Epithelial cell of proximal tubule (primary cell): Measurements from ENCODE around the gene ANP32B. TPM values are rescaled to one million over a fixed set of nuclear protein-coding genes. Genes with fewer than 3 reads are reported as not detected.

Source experiments
- DNase-seq: peaks from one replicate; pipeline ENCODE4 v3.0.0-alpha.2; 2011; ENCODE audit warnings: low read depth
- H3K4me3 ChIP-seq: 2 replicates; pipeline ENCODE4 v1.5.1; 2011; ENCODE audit warnings: low read depth, mild to moderate bottlenecking, low read length
- total RNA-seq: library from RNA; depleted of rRNA; stranded (reverse); fragments of >200 nt; gene quantifications from 2 replicates; pipeline ENCODE4 v1.2.3, GENCODE V29; 2015
- TF ChIP-seq, protein P1 (sequence below): conservative IDR thresholded peaks from 2 replicates; pipeline ENCODE4 v1.5.1; 2012; ENCODE audit warnings: low read depth, mild to moderate bottlenecking, low read length

The ANP32B gene
- total RNA-seq, 1 donor from 2014 or later = 35.8 TPM

DNA sequence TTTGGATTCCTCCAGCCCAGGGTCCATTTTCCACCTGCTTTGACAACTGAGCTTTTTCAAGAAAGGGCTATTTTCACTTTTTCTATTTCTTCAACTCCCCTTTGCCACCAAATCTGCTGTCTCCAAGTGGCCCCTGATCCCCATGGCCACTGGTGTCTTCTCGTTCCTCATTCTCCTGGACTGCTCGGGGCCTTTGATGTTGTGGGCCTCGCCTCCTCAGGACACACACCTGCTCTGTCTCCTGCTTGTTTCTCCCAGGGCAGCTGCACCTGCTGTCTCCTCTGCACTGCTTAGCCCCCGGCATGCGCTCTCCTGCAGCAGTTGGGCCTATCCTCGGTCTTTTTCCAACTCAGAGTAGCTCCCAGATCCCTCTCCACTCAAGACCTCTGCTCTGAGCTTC is 57.1 kb downstream of the ANP32B start:
- TF ChIP-seq, protein P1, sequence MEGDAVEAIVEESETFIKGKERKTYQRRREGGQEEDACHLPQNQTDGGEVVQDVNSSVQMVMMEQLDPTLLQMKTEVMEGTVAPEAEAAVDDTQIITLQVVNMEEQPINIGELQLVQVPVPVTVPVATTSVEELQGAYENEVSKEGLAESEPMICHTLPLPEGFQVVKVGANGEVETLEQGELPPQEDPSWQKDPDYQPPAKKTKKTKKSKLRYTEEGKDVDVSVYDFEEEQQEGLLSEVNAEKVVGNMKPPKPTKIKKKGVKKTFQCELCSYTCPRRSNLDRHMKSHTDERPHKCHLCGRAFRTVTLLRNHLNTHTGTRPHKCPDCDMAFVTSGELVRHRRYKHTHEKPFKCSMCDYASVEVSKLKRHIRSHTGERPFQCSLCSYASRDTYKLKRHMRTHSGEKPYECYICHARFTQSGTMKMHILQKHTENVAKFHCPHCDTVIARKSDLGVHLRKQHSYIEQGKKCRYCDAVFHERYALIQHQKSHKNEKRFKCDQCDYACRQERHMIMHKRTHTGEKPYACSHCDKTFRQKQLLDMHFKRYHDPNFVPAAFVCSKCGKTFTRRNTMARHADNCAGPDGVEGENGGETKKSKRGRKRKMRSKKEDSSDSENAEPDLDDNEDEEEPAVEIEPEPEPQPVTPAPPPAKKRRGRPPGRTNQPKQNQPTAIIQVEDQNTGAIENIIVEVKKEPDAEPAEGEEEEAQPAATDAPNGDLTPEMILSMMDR = no peak
- H3K4me3 ChIP-seq = no peak overlapping the region

DNA sequence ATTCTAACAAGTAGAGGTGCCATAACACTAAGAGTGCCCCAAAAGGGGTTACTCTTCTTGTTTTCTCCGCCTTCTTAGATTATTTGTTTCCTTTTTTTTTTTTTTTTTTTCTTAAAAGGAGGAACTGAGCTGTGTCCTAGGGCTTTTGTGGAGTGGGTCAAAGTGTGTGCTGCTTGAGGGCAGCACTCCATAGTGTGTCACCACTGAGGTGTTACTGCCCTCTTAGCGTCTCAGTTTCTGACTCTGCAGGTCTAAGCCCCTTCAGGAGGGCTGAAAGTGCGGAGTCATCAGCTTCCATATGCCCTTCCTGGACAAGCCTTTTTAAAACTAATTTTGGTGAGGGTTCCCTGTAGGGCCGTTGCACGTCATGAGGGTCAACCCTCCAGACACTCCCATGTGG is 60.8 kb downstream of the ANP32B start:
- TF ChIP-seq, protein P1 = no peak
- H3K4me3 ChIP-seq = no peak overlapping the region
- DNase-seq = no peak

More for the DNA sequence above, 57.1 kb downstream of the ANP32B start:
- DNase-seq = no peak

DNA sequence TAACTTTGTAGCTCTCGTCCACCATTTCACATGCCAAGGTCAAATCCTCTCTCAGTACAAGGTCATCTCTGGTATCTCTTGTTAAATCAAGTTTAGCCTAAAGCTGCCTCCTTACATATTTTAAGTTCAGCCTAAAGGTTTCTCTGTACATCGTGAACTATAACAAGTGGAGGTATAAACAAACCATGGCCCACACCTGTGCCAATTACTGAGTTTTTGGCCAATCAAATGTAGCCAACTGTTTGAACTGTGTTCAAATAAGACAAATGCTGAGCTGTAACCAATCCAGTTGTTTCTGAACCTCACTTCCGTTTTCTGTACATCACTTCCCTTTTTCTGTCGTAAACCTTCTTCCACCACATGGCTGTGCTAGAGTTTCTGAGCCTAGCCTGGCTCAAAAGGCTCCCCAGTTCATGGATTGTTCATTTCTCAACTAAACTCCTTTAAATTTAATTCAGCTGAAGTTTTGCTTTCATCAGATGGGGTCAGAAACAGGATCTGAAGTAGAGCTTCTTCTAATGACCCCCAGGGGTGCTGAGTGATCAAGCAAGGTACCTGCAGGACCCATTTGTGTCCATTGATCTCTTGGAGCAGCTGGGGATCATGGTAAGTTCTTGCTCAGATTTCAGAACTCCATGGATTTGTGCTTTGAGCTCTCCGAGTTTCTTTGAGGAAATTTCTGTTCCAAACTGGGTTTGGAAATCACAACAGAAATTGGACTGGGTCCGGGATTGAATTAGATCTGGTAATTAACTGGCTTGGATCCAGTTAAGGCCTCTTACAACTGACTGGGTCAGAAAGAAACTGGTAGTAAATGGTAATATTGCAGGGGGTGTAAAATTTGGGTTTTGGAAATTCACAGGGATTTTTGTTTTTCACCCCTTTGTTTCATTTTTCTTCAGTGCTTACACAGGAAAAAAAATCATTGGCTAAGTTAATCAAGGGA is 62.4 kb downstream of the ANP32B start:
- DNase-seq = no peak
- no peak overlapping the region for H3K4me3 ChIP-seq
- TF ChIP-seq, protein P1 = no peak

DNA sequence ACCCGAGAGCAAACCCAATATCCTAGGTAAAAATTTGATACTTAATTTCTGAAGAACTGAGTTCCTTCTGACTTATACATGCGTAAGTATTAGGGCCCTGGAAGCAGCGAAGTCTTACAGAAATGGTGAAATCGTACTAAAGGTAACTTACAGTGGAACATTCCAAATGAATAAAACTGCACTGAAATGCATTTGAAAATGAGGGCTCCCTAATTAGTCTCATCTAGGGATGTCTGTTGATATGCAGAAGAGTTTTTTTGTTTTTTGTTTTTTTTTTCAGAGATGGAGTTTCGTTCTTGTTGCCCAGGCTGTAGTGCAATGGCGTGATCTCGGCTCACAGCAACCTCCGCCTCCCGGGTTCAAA is 63.0 kb downstream of the ANP32B start:
- TF ChIP-seq, protein P1 = no peak
- no peak for DNase-seq
- H3K4me3 ChIP-seq = no peak overlapping the region

DNA sequence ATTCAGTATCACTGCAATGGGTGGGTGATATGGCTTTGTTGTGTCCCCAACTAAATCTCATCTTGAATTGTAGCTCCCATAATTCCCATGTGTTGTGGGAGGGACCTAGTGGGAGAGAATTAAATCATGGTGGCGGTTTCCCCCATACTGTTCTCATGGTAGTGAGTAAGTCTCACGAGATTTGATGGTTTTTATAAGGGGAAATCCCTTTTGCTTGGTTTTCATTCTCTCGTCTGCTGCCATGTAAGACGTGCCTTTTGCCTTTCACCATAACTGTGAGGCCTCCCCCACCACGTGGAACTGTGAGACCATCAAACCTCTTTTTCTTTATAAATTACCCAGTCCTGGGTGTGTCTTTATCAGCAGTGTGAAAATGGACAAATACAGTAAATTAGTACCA is 63.9 kb downstream of the ANP32B start:
- TF ChIP-seq, protein P1 = no peak
- no peak overlapping the region for H3K4me3 ChIP-seq
- no peak for DNase-seq

DNA sequence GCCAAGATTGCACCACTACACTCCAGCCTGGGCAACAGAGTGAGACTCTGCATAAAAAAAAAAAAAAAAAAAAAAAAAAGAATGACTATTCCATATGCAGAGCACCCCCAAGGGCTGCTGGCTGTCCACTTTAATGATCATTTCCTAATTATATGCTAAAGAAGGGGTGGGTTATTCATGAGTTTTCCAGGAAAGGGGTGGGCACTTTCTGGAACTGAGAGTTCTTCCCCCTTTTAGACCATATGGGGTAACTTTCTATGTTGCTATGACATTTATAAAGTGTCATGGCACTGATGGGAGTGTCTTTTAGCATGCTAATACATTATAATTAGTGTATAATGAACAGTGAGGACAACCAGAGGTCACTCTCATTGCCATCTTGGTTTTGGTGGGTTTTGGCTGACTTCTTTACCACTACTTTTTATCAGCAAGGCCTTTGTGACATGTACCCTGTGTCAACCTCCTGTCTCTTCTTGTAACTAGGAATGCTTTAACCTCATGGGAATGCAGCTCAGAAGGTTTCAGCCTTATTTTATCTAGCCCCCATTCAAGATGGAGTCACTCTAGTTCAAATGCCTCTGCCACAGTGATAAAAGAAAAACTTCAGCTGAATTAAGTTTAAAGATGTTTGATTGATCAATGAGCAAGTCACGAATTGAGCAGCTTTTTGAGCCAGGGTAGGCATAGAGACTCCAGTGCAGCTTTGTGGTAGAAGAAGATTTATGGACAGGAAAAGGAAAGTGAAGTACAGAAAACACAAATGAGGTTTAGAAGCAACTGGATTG is 66.3 kb downstream of the ANP32B start:
- no peak overlapping the region for H3K4me3 ChIP-seq
- DNase-seq = no peak
- TF ChIP-seq, protein P1 = no peak
